ENCODE measurements around the gene PPM1L. TPM values are rescaled to one million over a fixed set of nuclear protein-coding genes. Genes with fewer than 3 reads are reported as not detected.
A peak's percentile ranks its signal among the peaks of the same experiment; 100 is the strongest.

PPM1L gene
- total and polyA plus RNA-seq, 2 experiments from 2014 or later, result 1.2 to 12.6 TPM

DNA sequence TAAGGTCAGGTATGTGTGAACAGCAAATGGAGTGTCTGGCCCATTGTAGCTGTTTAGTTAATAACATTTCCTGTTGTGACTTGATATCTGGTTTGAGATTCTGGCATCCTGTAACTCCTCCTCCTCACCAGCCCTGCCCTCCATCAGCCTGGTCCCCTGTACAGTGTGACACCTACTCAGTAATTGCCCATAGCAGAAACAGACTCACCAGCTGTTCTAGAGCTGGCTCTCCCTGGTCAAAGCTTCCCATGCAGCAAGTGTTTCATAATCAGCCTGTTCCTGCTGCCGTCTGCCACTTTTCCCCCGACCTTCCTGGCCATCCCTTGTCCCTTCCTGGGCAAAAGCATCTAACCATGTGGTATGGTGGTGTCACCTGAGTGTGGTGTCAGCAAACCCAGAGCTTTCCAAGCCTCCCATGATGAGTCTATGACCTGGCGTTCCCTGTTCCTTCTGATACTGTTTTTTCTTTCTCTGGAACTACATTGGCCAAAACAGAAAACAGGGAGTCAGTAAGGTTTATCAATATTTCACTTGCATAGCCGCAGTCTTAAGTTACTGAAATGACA, 293.7 kb downstream of the PPM1L start:
- TF ChIP-seq CTCF (IDR thresholded peaks at IDR 0.05; ENCODE audit: low read depth, low read length), result no peak

DNA sequence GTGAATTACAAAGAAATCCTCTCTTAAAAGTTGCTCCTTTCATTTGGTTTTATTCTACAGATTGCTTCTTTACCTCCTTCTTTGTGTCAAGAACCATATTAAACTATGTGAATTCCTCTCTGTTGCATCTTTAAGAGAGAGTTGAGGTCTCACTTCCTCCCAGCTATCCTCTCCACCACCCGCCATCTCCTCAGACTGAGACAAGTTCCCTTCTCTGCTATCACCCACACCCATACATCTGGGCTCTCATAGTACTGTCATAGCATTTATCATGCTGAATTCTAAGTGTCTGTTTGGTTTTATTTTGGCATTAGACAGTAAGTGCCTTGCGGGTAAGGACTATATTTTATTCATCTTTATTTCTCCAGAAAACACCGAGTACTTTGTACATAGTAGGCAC, 294.9 kb downstream of the PPM1L start:
- Histone ChIP-seq H3K9me3 (ENCODE audit: low read depth) (no peaks in the 10 kb centered on the region), H3K4me3 (no peak overlapping the region), H3K27me3 (no peaks in the 10 kb centered on the region), H3K4me1 (ENCODE audit: low read depth) (peaks cover 8% of the 10 kb centered on the region), H3K36me3 (no peaks in the 10 kb centered on the region), H3K27ac (no peak overlapping the region)
- no peak for TF ChIP-seq CTCF (IDR thresholded peaks at IDR 0.05; ENCODE audit: low read depth, low read length)
- no peak for DNase-seq (ENCODE audit: low read depth in 1 of 2, low spot score in 1 of 2)

More for the DNA sequence above, 293.7 kb downstream of the PPM1L start:
- Histone ChIP-seq H3K36me3 (no peaks in the 10 kb centered on the region), H3K4me3 (no peak overlapping the region), H3K9me3 (ENCODE audit: low read depth) (no peaks in the 10 kb centered on the region), H3K27me3 (no peaks in the 10 kb centered on the region), H3K27ac (no peak overlapping the region), H3K4me1 (ENCODE audit: low read depth) (peaks cover under 1% of the 10 kb centered on the region)
- no peak for DNase-seq (ENCODE audit: low read depth in 1 of 2, low spot score in 1 of 2)

- no peaks in the 10 kb centered on the region for H3K27me3 ChIP-seq
Observed at GRCh38 chr3:161051856-161052255, 295.8 kb downstream of the PPM1L start.

GRCh38 chr3:161054860-161055604, 299.0 kb downstream of the PPM1L start:
- H3K27me3 ChIP-seq, result no peaks in the 10 kb centered on the region
- H3K4me1 ChIP-seq (ENCODE audit: low read depth), result peaks cover 8% of the 10 kb centered on the region
- peak overlapping the region; percentile 58 for H3K27ac ChIP-seq
- H3K4me3 ChIP-seq, result no peak overlapping the region
- no peaks in the 10 kb centered on the region for H3K9me3 ChIP-seq (ENCODE audit: low read depth)
- no peaks in the 10 kb centered on the region for H3K36me3 ChIP-seq
- DNase-seq (ENCODE audit: low read depth in 1 of 2, low spot score in 1 of 2), result no peak
- no peak for TF ChIP-seq CTCF (IDR thresholded peaks at IDR 0.05; ENCODE audit: low read depth, low read length)

More at GRCh38 chr3:161051856-161052255, 295.8 kb downstream of the PPM1L start:
- DNase-seq (ENCODE audit: low read depth in 1 of 2, low spot score in 1 of 2), result no peak
- Histone ChIP-seq H3K36me3 (no peaks in the 10 kb centered on the region), H3K4me1 (ENCODE audit: low read depth) (peaks cover 8% of the 10 kb centered on the region), H3K9me3 (ENCODE audit: low read depth) (no peaks in the 10 kb centered on the region), H3K4me3 (no peak overlapping the region), H3K27ac (no peak overlapping the region)
- TF ChIP-seq CTCF (IDR thresholded peaks at IDR 0.05; ENCODE audit: low read depth, low read length), result no peak

- H3K4me3 ChIP-seq, result no peak overlapping the region
- no peaks in the 10 kb centered on the region for H3K4me1 ChIP-seq (ENCODE audit: low read depth)
- no peak for TF ChIP-seq CTCF (IDR thresholded peaks at IDR 0.05; ENCODE audit: low read depth, low read length)
- H3K9me3 ChIP-seq (ENCODE audit: low read depth), result no peaks in the 10 kb centered on the region
- H3K36me3 ChIP-seq, result no peaks in the 10 kb centered on the region
- DNase-seq (ENCODE audit: low read depth in 1 of 2, low spot score in 1 of 2), result no peak
- H3K27ac ChIP-seq, result no peak overlapping the region
- no peaks in the 10 kb centered on the region for H3K27me3 ChIP-seq
Observed at GRCh38 chr3:161064413-161064812, 308.4 kb downstream of the PPM1L start.
